ENCODE measurements around the gene DKC1. TPM values are rescaled to one million over a fixed set of nuclear protein-coding genes. Genes with fewer than 3 reads are reported as not detected.
A peak's percentile ranks its signal among the peaks of the same experiment; 100 is the strongest.

The DKC1 gene
- total RNA-seq, 4 donors from 2014 or later = 18.4 to 32.8 (median 19.8) TPM

DNA sequence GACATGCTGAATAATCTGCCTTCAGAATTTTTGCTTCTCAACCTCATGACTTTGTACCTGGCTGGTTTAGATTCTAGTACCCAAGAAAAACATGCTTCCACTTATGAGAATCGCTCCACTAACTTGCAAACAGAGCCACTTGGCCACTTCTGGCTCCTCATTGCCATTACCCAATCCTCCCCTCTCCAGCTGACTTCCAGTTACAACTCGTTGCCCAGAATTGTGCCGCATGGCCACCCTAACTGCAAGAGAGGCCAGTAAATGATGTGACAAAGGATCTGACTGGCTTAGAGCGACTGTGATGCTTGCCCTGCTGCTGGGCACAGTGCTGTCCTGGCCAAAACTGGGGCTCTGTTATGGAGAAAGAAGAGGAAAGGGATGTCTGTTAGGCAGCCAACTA lies 4.0 kb upstream of the DKC1 start:
- H3K27ac ChIP-seq = no peak overlapping the region
- H3K4me3 ChIP-seq = no peak overlapping the region
- no peak for TF ChIP-seq EP300 (IDR thresholded peaks at IDR 0.05)
- TF ChIP-seq POLR2AphosphoS5 (IDR thresholded peaks at IDR 0.05) = no peak
- peaks cover 0 to 9% (median 0%) of the 10 kb centered on the region in 3 donors for H3K4me1 ChIP-seq
- no peaks in the 10 kb centered on the region for H3K9me3 ChIP-seq
- ATAC-seq = no peak
- WGBS, 2 donors (ENCODE audit: low coverage in 1 of 2) = 60 to 65% methylated on average over 1 to 4 of the region's 4 CpGs
- H3K27me3 ChIP-seq = no peaks in the 10 kb centered on the region
- no peaks in the 10 kb centered on the region for H3K36me3 ChIP-seq

DNA sequence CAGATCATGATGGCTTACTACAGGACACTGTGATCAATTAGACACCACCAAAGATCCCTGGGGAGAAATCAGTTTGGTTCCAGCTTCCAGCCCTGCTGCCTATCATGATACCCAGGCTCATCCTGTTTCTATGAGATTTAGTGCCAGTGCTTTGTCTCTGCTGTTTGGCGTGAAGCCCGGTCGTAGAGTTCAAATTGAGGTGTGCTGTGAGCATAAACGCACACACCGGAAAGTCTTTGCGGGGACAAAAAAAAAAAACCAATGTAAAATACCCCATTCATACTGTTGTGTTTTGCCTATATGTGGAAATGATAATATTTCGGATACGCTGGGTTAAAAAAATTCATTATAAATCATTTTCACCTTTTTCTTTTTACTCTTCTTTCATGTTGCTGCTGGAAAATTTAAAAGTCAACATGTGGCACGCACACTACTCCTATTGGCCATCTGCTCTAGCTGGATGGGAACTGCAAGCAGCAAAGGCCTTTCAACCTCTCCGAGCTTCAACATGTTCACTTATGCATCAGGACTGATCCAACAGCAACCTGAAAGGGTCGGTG lies 607 bp upstream of the DKC1 start:
- TF ChIP-seq, protein P1, sequence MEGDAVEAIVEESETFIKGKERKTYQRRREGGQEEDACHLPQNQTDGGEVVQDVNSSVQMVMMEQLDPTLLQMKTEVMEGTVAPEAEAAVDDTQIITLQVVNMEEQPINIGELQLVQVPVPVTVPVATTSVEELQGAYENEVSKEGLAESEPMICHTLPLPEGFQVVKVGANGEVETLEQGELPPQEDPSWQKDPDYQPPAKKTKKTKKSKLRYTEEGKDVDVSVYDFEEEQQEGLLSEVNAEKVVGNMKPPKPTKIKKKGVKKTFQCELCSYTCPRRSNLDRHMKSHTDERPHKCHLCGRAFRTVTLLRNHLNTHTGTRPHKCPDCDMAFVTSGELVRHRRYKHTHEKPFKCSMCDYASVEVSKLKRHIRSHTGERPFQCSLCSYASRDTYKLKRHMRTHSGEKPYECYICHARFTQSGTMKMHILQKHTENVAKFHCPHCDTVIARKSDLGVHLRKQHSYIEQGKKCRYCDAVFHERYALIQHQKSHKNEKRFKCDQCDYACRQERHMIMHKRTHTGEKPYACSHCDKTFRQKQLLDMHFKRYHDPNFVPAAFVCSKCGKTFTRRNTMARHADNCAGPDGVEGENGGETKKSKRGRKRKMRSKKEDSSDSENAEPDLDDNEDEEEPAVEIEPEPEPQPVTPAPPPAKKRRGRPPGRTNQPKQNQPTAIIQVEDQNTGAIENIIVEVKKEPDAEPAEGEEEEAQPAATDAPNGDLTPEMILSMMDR (IDR thresholded peaks at IDR 0.05) = no peak
- TF ChIP-seq POLR2AphosphoS5 (IDR thresholded peaks at IDR 0.05) (no peak), POLR2A (IDR thresholded peaks at IDR 0.05) (no peak), EP300 (IDR thresholded peaks at IDR 0.05) (no peak)
- ATAC-seq = no peak
- H3K4me3 ChIP-seq = peak overlapping the region; percentile 70 to 90
- no peaks in the 10 kb centered on the region for H3K9me3 ChIP-seq
- peak overlapping the region; percentile 16 to 82 (median 67) for H3K27ac ChIP-seq
- H3K36me3 ChIP-seq = peaks cover 0 to 21% of the 10 kb centered on the region in 2 donors
- H3K27me3 ChIP-seq = no peaks in the 10 kb centered on the region
- 15 to 61% methylated on average over 9 to 11 of the region's 11 CpGs for WGBS, 2 donors (ENCODE audit: low coverage in 1 of 2)
- H3K4me1 ChIP-seq = peaks cover 0 to 19% (median 0%) of the 10 kb centered on the region in 3 donors

DNA sequence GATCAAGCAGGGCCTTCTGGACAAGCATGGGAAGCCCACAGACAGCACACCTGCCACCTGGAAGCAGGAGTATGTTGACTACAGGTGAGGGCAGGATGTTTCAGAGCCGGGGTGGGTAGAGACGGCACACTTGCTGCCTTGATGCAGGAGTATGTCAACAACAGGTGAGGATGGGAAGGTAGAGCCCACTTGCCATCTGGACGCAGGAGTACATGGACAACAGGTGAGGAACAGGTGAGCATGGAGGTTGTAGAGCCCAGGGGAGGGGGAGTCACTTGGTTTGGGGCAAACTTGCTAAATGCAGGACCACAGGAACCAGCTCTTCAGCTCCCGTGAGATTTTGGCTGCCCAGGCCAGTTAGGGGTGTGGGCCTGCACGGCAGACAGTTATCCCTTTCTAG lies 12.0 kb downstream of the DKC1 start:
- H3K4me1 ChIP-seq = no peaks in the 10 kb centered on the region
- peaks cover 0 to 76% of the 10 kb centered on the region in 2 donors for H3K36me3 ChIP-seq
- no peak overlapping the region for H3K4me3 ChIP-seq
- no peaks in the 10 kb centered on the region for H3K27me3 ChIP-seq
- no peak overlapping the region for H3K27ac ChIP-seq
- WGBS, 2 donors (ENCODE audit: low coverage in 1 of 2) = 85% methylated on average over 4 of the region's 5 CpGs; no CpG with 5 or more reads in 1 of the 2 donors
- no peak for ATAC-seq
- TF ChIP-seq, protein P1 (IDR thresholded peaks at IDR 0.05) = no peak
- TF ChIP-seq EP300 (IDR thresholded peaks at IDR 0.05) = no peak
- H3K9me3 ChIP-seq = no peaks in the 10 kb centered on the region

GRCh38 chrX:154775419-154776349 lies 13.0 kb downstream of the DKC1 start:
- no peaks in the 10 kb centered on the region for H3K4me1 ChIP-seq
- H3K36me3 ChIP-seq = peaks cover 0 to 71% of the 10 kb centered on the region in 2 donors
- no peaks in the 10 kb centered on the region for H3K27me3 ChIP-seq
- ATAC-seq = no peak
- no peak for TF ChIP-seq POLR2A (IDR thresholded peaks at IDR 0.05)
- TF ChIP-seq EP300 (IDR thresholded peaks at IDR 0.05) = no peak
- no peak for TF ChIP-seq POLR2AphosphoS5 (IDR thresholded peaks at IDR 0.05)
- TF ChIP-seq, protein P1 (IDR thresholded peaks at IDR 0.05) = no peak
- H3K27ac ChIP-seq = no peak overlapping the region
- no peak overlapping the region for H3K4me3 ChIP-seq
- 50 to 81% methylated on average over 4 to 6 of the region's 15 CpGs for WGBS, 2 donors (ENCODE audit: low coverage in 1 of 2)
- H3K9me3 ChIP-seq = no peaks in the 10 kb centered on the region

DNA sequence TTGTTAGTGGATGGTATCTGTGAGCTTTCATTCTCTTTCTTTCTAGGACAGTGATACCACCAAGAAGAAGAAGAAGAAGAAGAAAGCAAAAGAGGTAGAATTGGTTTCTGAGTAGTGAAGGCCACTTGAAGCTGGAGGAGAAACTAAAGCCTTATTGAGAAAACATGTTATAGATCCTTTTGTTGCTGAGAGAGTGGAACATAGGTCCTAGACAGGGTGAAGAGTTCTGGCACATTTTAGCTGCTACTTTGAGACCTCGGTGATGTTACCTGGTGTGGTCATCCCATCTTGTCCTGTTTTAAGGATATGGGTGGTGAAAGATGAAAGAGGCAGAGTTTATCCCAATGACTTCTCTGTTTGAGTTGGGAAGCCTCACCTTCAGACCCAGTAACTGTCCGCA lies 14.1 kb downstream of the DKC1 start:
- Histone ChIP-seq H3K27me3 (no peaks in the 10 kb centered on the region), H3K27ac (no peak overlapping the region), H3K9me3 (no peaks in the 10 kb centered on the region), H3K36me3 (peaks cover 0 to 71% of the 10 kb centered on the region in 2 donors), H3K4me3 (no peak overlapping the region), H3K4me1 (no peaks in the 10 kb centered on the region)
- 83 to 100% methylated on average over 1 to 2 of the region's 2 CpGs for WGBS, 2 donors (ENCODE audit: low coverage in 1 of 2)
- no peak for ATAC-seq
- TF ChIP-seq, protein P1 (IDR thresholded peaks at IDR 0.05) = no peak
- no peak for TF ChIP-seq POLR2A (IDR thresholded peaks at IDR 0.05)
- TF ChIP-seq POLR2AphosphoS5 (IDR thresholded peaks at IDR 0.05) = no peak
- TF ChIP-seq EP300 (IDR thresholded peaks at IDR 0.05) = no peak
